Posterior vena cava (tissue), 2 donors: ENCODE measurements around the gene CELF4. TPM values are rescaled to one million over a fixed set of nuclear protein-coding genes. Genes with fewer than 3 reads are reported as not detected.
A peak's percentile ranks its signal among the peaks of the same experiment; 100 is the strongest.

Experiments
- DNase-seq: peaks from one replicate; pipeline ENCODE4 v3.0.0-alpha.2; 2020; ENCODE audit warnings: low spot score
- intact Hi-C, 2 donors: fragments of 100-400 bp; cut with DNase I; formaldehyde crosslinking; loops; one replicate each; pipeline versions ENCODE4 v1.14.1 to v1.14.2; 2022 to 2023
- total RNA-seq, 2 donors: library from RNA; stranded (reverse); fragmentation: NEBNext Ultra II Directional; extraction: Animal tissue kit (Norgen Biotek cat#: 25700); gene quantifications; one replicate each; pipeline ENCODE4 v1.2.1, GENCODE V29; 2021
- donor health status: DM: yes; HTN: yes; CAD: no.
- donor health status: DM: yes; HTN: yes; CAD: no.

The CELF4 gene
- total RNA-seq, 2 donors from 2014 or later: not detected

DNA sequence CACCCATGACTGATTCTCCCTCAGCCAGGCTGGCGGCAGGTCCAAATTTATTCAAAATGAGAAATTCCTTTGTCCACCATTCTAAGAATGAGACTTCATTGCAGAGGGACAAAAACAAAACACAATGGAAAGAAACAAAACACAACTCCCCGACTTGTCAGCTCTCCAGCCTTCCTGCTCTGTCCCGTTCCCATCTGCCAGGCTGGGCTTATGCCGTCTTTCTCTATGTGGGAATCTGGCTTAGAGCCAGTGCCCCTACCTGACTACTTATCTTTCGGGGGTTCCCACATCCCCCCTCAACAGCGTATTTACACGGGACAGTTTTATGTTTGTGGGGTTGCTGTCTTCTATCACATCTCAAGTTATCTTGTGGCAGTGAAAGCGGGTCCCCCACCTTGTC, 13.8 kb downstream of the CELF4 start:
- intact Hi-C loops: no loop called here
- peak; percentile 37 for DNase-seq

GRCh38 chr18:37551249-37551648, 14.3 kb downstream of the CELF4 start:
- intact Hi-C loops: no loop called here
- peak; percentile 46 for DNase-seq

- peak; percentile 72 for DNase-seq
- intact Hi-C loops: no loop called here
Observed at GRCh38 chr18:37550118-37550875, 15.3 kb downstream of the CELF4 start.

GRCh38 chr18:37548679-37549289, 16.8 kb downstream of the CELF4 start:
- intact Hi-C loops: no loop called here
- peak; percentile 35 for DNase-seq

DNA sequence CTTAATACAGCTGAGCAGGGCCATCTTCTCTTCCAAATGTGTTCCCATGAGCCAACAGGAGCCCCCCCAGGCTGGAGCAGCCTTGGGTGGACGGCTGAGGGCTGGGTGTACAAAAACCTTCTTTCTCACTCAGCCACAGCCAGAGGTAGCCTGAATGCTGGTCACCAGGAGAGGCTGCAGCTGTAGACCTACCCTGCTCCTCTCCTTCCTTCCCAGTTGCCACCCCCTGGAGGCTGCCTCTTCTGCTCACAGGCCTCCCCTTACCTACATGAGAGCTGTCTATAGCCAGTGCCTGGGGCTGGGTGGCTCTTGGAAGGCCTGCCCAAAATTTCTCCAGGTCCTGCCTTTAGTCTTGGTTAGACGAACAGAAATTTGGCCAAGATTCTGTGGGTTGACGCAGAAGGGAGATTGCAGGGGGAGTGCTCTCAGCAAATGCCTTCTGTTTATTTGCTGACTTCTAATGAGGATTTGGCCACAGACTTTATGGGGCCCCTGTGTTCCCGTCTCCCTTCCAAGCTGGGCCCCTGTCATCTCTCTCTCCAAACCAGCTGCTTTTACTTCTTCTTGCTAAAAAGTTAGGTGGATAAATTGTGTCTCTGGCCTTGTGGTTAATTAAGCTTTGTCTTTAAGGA, 18.3 kb downstream of the CELF4 start:
- DNase-seq: peak; percentile 55
- intact Hi-C loops: no loop called here

GRCh38 chr18:37546651-37547050, 18.9 kb downstream of the CELF4 start:
- intact Hi-C loops: no loop called here
- peak; percentile 14 for DNase-seq

DNA sequence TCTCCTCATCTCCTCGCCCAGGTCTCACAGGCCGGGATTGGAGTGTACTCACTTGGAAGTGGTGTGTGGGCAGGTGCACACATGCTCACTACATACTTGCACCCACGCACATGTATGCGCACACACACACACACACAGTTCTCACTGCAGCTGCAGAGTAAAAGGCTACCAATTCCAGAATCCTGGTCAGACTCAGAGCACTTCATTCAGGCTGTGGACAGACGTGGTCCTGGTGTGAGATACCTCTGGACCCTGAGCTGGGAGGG, 19.4 kb downstream of the CELF4 start:
- no peak for DNase-seq
- intact Hi-C loops: no loop called here

- DNase-seq: peak; percentile 56
- intact Hi-C loops: no loop called here
Observed at GRCh38 chr18:37545461-37546271, 19.9 kb downstream of the CELF4 start.

DNA sequence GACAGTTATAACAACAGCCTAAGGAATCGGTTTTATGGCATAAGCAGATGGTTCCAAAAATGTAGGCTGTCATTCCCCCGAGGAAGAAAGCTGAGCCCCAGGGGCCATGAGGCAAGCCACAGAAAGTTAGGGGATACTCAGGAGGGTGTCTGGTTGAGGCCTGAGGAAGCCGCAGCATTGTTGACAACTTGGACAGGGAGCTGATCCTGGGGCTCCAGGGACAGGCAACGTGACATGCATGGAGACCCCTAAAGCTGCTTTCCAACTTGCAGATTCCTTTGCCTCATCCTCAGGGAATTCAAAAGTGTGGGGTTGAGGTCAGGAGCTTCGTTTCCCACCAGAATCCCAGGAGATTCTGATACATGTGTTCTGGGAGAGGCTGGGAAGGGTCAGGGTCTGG, 20.9 kb downstream of the CELF4 start:
- intact Hi-C loops: loop anchor here in 1 of 2 donors (5.0 kb wide), 1 partner anchor 102 kb away; no protein-coding TSS in a partner anchor
- peak; percentile 59 for DNase-seq

GRCh38 chr18:37544217-37544616, 21.4 kb downstream of the CELF4 start:
- intact Hi-C loops: loop anchor here in 1 of 2 donors (5.0 kb wide), 1 partner anchor 102 kb away; no protein-coding TSS in a partner anchor
- DNase-seq: peak; percentile 51

- DNase-seq: peak; percentile 49
- intact Hi-C loops: loop anchor here in 1 of 2 donors (5.0 kb wide), 1 partner anchor 101 kb away; no protein-coding TSS in a partner anchor
Observed at GRCh38 chr18:37543321-37543720, 22.3 kb downstream of the CELF4 start.

GRCh38 chr18:37541517-37541916, 24.1 kb downstream of the CELF4 start:
- DNase-seq: peak; percentile 49
- intact Hi-C loops: loop anchor here in 1 of 2 donors (5.0 kb wide), 1 partner anchor 99 kb away; no protein-coding TSS in a partner anchor

DNA sequence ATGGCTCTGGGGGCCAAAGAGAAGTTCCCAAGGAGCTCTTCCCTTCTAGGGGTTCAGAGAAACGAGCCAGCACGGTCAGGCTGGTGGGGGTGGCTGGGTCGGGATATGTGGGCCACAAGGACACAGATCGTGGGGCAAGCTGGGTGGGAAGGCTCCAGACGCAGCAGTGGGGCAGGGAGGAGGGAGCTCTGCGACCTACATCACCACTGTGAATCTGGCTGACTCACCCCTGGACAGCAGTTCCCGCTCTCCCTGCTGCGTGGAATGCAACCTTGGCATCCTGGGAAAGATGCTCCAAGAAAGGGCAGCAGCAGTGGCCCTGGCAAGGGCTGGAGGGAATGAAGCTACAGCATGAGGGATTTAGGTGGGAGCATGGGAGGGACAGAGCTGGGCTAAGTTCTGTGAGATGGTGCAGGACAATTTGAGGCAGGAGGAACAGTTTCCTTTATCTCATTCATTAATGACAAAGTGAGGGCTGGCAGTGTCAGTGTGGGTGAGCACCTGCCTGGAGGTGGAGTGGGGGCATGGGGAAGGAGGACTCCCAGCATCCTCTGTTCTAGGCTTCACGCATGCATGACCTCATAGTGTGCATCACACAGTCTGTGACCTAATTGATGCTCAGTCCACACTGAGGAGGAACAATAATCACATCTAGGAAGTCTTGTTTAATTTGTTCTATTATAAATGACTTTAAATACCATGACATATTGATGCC, 25.0 kb downstream of the CELF4 start:
- intact Hi-C loops: loop anchor here in 1 of 2 donors (5.0 kb wide), 1 partner anchor 98 kb away; no protein-coding TSS in a partner anchor
- DNase-seq: peak; percentile 66

- intact Hi-C loops: loop anchor here (5.0 to 10.0 kb wide), 4 partner anchors 144 to 194 kb away; no protein-coding TSS in a partner anchor
- peak; percentile 14 for DNase-seq
Observed at GRCh38 chr18:37539236-37539635, 26.4 kb downstream of the CELF4 start.

GRCh38 chr18:37538526-37539205, 26.9 kb downstream of the CELF4 start:
- intact Hi-C loops: loop anchor here (5.0 to 10.0 kb wide), 4 partner anchors 144 to 194 kb away; no protein-coding TSS in a partner anchor
- DNase-seq: peak; percentile 51

DNA sequence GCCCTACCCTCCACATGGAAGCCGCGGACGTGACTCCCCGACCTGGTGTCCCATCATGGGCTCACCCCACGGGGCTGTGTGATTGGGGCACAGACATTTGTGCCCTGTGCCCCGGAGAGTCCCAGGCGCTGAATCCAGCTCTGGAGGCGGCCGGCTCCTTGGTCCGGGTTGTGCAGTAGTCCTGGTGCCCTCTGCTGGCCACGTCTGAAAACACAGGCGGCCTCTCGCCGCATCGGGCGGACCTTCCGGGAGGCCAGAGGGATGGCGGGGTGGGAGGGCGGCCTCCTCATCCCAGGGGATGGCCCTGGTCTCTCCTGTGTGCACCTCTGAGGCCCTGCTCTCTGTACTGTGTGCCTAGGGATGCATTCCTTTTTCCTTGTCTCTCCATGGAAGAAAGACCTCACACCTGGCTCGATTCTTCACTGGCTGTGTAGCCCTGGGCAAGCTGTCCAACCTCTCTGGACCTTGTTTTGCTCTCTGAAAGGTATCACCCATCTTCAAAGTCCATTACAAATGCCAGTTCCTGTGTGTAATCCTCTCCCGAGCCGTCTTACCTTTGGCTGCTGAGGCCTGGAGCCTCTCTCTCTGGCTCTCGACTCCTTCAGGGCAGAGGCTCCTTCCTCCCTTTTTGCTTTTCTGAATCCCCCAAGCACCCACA, 27.6 kb downstream of the CELF4 start:
- peak; percentile 93 for DNase-seq

GRCh38 chr18:37536656-37537055, 28.9 kb downstream of the CELF4 start:
- DNase-seq: no peak
- intact Hi-C loops: loop anchor here (5.0 to 10.0 kb wide), 4 partner anchors 142 to 192 kb away; no protein-coding TSS in a partner anchor

More for the DNA sequence above, 27.6 kb downstream of the CELF4 start:
- intact Hi-C loops: loop anchor here (5.0 to 10.0 kb wide), 4 partner anchors 143 to 193 kb away; no protein-coding TSS in a partner anchor
